ENCODE results near the gene ADNP2.

ADNP2 gene

GRCh38 chr18:80140455-80140985 lies 31.5 kb downstream of the ADNP2 start:
- Histone ChIP-seq H3K36me3 (replicated peaks; ENCODE audit: low read depth, low read length) (peaks cover 42% of the 10 kb centered on the region), H3K9me3 (ENCODE audit: insufficient read depth, low read length) (no peaks in the 10 kb centered on the region), H3K4me1 (ENCODE audit: low read length) (peaks cover 13% of the 10 kb centered on the region), H3K79me2 (ENCODE audit: low read length) (no peaks in the 10 kb centered on the region), H3K27ac (ENCODE audit: low read length) (no peak overlapping the region), H4K20me1 (ENCODE audit: insufficient read depth, low read length) (peaks cover 26% of the 10 kb centered on the region), H2AFZ (ENCODE audit: low read depth, low read length) (no peak overlapping the region), H3K9ac (ENCODE audit: low read length) (no peak overlapping the region), H3K4me3 (ENCODE audit: low read length) (no peak overlapping the region), H3K27me3 (ENCODE audit: low read depth, low read length) (no peaks in the 10 kb centered on the region), H3K4me2 (ENCODE audit: low read length) (no peak overlapping the region)
- TF ChIP-seq EZH2phosphoT487 (IDR thresholded peaks at IDR 0.05; ENCODE audit: low read depth), result no peak
- TF ChIP-seq CTCF (IDR thresholded peaks at IDR 0.05; ENCODE audit: low read depth, low read length), result no peak

- peaks cover 26% of the 10 kb centered on the region for H3K4me1 ChIP-seq (ENCODE audit: low read length)
- no peaks in the 10 kb centered on the region for H3K79me2 ChIP-seq (ENCODE audit: low read length)
- H3K27me3 ChIP-seq (ENCODE audit: low read depth, low read length), result no peaks in the 10 kb centered on the region
- H4K20me1 ChIP-seq (ENCODE audit: insufficient read depth, low read length), result peaks cover 22% of the 10 kb centered on the region
- TF ChIP-seq CTCF (IDR thresholded peaks at IDR 0.05; ENCODE audit: low read depth, low read length) (no peak), EZH2phosphoT487 (IDR thresholded peaks at IDR 0.05; ENCODE audit: low read depth) (no peak)
- H3K9me3 ChIP-seq (ENCODE audit: insufficient read depth, low read length), result no peaks in the 10 kb centered on the region
- H3K9ac ChIP-seq (ENCODE audit: low read length), result no peak overlapping the region
- H3K4me3 ChIP-seq (ENCODE audit: low read length), result no peak overlapping the region
- no peak overlapping the region for H3K4me2 ChIP-seq (ENCODE audit: low read length)
- no peak overlapping the region for H3K27ac ChIP-seq (ENCODE audit: low read length)
- H2AFZ ChIP-seq (ENCODE audit: low read depth, low read length), result no peak overlapping the region
- H3K36me3 ChIP-seq (replicated peaks; ENCODE audit: low read depth, low read length), result peaks cover 16% of the 10 kb centered on the region
These were observed 34.8 kb downstream of the ADNP2 start for GRCh38 chr18:80143881-80144280.

- H3K36me3 ChIP-seq (replicated peaks; ENCODE audit: low read depth, low read length), result peaks cover 12% of the 10 kb centered on the region
- peaks cover 23% of the 10 kb centered on the region for H4K20me1 ChIP-seq (ENCODE audit: insufficient read depth, low read length)
- H2AFZ ChIP-seq (ENCODE audit: low read depth, low read length), result no peak overlapping the region
- peaks cover 26% of the 10 kb centered on the region for H3K4me1 ChIP-seq (ENCODE audit: low read length)
- no peaks in the 10 kb centered on the region for H3K9me3 ChIP-seq (ENCODE audit: insufficient read depth, low read length)
- peak overlapping the region; percentile 35 for H3K4me2 ChIP-seq (ENCODE audit: low read length)
- TF ChIP-seq CTCF (IDR thresholded peaks at IDR 0.05; ENCODE audit: low read depth, low read length), result no peak
- TF ChIP-seq EZH2phosphoT487 (IDR thresholded peaks at IDR 0.05; ENCODE audit: low read depth), result no peak
- H3K27ac ChIP-seq (ENCODE audit: low read length), result no peak overlapping the region
- H3K27me3 ChIP-seq (ENCODE audit: low read depth, low read length), result no peaks in the 10 kb centered on the region
- H3K9ac ChIP-seq (ENCODE audit: low read length), result no peak overlapping the region
- no peaks in the 10 kb centered on the region for H3K79me2 ChIP-seq (ENCODE audit: low read length)
- H3K4me3 ChIP-seq (ENCODE audit: low read length), result no peak overlapping the region
These were observed 36.2 kb downstream of the ADNP2 start for GRCh38 chr18:80145196-80145804.

- Histone ChIP-seq H3K36me3 (replicated peaks; ENCODE audit: low read depth, low read length) (peaks cover 9% of the 10 kb centered on the region), H3K4me2 (ENCODE audit: low read length) (peak overlapping the region; percentile 78), H4K20me1 (ENCODE audit: insufficient read depth, low read length) (peaks cover 19% of the 10 kb centered on the region; the same call in 1 of the 2 replicates), H3K27ac (ENCODE audit: low read length) (no peak overlapping the region), H3K4me1 (ENCODE audit: low read length) (peaks cover 31% of the 10 kb centered on the region), H2AFZ (ENCODE audit: low read depth, low read length) (peak overlapping the region; percentile 26; the same call in 1 of the 2 replicates), H3K9ac (ENCODE audit: low read length) (peak overlapping the region; percentile 46), H3K4me3 (ENCODE audit: low read length) (peak overlapping the region; percentile 79), H3K27me3 (ENCODE audit: low read depth, low read length) (no peaks in the 10 kb centered on the region), H3K79me2 (ENCODE audit: low read length) (no peaks in the 10 kb centered on the region), H3K9me3 (ENCODE audit: insufficient read depth, low read length) (no peaks in the 10 kb centered on the region)
- TF ChIP-seq EZH2phosphoT487 (IDR thresholded peaks at IDR 0.05; ENCODE audit: low read depth) (no peak), CTCF (IDR thresholded peaks at IDR 0.05; ENCODE audit: low read depth, low read length) (no peak)
These were observed 38.0 kb downstream of the ADNP2 start for GRCh38 chr18:80147037-80147417.
